GM19025 (cell line): ENCODE measurements around the gene CDHR2.

Experiments
- ATAC-seq: cut with Tn5 transposase; IDR thresholded peaks from one replicate; pipeline ENCODE4 v1.9.1; 2021; ENCODE audit warnings: mild to moderate bottlenecking, low read depth, moderate library complexity; ENCODE audit not compliant: unreplicated experiment

The CDHR2 gene

DNA sequence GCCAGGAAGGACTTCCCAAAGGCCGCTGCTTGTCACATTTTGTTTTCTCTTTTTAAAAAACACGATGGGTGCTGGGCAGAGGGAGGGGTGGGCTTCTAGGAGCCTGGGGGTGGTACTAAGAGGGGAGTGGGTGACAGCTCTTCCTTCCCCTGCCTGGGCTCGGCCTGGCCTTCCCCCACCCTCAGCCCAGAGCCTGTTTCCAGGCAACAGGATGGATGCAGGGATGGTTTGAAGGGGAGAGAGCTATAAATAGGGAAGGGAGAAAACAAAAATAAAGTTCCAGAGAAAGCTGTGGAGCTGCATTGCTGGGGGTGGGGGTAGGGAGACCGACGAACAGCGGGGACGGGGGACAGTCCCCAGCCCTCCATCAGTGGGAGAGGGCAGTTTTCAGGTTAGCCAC is 67.4 kb downstream of the CDHR2 start:
- ATAC-seq: no peak

DNA sequence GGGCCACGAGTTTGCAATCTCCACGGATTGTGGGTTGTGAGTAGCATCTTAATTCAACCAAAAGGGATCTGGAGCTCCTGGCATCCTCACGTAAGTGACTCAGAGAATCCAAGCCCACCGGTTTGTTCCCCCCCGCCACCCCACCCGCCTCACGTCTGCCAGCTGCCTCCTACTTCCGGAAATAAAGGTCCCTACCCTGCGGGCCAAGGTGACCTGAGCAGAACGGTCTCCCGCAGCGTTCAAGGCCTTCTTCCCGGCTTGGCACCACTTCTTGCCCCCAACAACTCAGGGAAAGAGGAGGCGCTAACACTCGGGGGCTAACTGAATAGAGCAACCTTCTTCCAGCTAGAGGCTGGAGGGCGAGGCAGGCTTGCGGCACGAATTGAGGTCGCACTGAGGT is 69.6 kb downstream of the CDHR2 start:
- no peak for ATAC-seq

- ATAC-seq: no peak
These were observed 70.0 kb downstream of the CDHR2 start for GRCh38 chr5:176619203-176619568.

DNA sequence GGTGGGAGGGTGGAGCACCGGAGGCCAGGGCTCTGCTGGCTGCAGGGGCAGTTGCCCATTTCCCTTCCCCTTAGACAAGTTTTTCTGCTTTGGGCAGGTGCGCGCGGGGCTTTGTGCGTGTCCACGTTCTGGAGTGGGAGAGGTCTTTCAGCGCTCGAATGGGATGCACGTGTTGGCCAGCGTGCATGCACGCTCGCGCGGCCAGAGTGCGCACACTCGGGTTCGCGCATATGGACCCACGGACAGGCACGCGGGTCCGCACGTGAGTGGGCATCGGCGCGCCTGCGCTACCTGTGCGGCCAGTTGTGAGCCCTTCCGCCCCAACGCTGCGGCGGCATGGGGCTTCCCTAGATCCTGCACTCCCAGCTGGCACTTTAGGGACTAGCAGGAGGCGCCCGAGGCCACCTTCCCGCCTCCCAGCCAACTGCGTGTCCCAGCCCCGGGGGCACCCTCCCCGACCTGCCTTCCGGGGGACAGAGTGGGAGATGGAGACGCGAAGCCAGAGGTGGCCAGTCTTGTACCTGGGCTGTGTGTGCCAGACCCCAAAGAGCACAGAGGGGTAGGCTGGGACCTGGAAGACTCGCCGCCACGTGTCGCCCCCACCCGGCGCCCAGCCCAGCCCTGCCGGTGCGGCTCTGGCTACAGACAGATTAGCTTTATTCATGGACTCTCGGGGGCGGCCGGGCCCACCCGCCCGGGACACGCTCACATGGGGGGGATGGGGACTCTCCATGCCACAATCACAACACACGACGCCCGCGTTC is 70.6 kb downstream of the CDHR2 start:
- ATAC-seq: no peak

DNA sequence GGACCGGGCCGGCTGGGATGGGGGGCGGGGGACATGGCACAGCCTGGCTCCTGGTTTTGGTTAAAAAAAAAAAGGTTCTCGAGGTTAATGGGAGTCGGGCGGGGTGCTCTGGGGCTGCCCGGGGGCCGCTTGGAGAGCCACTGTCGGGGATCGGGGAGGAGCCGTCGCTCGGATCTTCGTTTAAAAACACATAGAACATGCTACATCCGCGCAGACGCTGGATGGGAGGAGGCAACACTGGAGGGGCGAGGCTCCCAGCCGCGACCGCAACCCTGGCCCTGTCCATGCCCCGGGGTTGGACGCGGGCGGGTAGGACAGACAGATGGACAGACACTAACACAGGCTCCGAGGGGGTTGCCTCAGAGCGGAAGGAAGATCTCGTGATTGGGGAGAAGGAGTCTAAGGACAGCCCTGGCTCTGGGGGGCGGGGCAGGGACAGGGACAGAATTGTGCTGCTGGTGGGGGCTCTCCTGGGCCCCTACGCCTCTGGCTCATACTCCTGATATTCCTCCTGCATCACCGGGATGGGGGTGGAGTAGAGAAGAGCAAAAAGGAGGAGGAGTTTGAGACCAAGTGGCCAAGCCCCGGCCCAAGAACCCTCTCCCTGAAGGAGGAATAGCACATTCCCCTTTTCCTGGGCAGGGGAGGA is 71.3 kb downstream of the CDHR2 start:
- no peak for ATAC-seq

DNA sequence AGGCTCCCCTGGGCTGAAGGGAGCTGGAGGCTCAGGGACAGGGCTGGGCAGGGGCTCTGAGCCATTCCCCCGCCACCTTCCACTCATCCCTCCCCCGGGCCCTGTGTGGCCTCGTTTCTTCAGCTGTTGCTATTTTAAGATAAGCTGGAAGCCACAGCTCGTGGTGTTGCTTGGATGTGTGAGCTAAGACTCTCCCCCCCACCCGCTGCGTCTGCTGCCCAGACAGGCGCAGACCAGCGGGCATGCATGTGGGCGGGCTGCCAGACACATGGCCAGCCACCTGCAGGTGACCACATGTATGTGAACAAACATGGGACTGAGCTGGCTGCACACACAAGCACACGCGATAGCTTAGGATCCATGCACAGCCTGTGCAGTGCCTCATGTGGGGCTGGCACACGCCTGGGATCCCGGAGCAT is 72.5 kb downstream of the CDHR2 start:
- ATAC-seq: no peak

DNA sequence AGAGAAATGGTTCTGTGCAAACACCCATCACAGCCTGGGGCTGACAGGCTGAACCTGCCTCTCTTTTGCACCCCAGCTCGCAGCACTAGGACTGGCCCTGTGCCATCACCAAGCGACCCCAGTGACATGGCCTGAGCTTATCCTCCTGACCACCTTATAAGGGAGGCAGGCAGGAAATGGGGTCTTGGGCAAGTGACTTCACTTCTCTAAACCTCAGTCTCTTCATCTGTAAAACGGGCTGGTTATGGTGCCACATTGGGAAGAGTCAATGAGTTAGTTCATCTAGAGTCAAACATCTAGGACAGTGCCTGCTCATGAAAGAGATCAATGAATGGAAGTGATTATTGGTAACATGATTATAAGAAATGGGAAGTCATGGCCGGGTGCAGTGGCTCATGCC is 75.0 kb downstream of the CDHR2 start:
- no peak for ATAC-seq

DNA sequence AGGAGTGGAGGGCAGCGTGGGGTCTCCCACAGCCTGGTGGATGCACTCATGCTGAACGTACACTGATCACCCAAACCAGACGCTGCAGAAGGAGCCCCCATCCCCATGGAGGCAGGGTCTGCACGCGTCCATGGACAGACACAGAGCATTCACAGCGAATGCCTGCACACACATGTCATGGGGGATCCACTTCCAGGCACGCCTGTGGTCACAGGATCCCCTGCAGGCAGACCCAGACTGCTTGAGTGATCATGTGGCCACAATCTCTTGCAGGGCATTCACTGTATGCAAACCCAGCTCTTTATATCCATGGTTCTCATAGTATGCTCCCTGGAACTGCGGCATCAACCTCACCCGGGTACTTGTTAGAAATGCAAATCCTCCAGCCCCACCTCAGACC is 75.8 kb downstream of the CDHR2 start:
- no peak for ATAC-seq

GRCh38 chr5:176625512-176625911 is 76.4 kb downstream of the CDHR2 start:
- ATAC-seq: no peak

- no peak for ATAC-seq
These were observed 77.1 kb downstream of the CDHR2 start for GRCh38 chr5:176625966-176626875.

DNA sequence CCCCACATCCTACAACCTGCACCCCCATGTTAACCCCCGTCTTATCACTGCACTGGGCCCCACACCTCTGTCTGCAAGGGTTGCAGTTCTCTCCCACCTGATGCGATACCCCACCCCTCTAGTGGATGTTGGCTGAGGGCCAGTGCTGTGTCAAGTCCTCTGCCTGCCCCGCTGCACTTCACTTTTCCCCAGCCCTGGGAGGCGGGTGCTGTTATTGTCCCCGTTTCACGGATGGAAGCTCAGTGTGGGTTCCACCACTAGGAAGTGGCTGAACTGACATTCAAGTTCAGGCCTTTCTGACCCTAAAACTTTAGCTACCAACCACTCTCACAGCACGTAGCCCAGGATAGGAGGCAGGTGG is 77.7 kb downstream of the CDHR2 start:
- no peak for ATAC-seq

DNA sequence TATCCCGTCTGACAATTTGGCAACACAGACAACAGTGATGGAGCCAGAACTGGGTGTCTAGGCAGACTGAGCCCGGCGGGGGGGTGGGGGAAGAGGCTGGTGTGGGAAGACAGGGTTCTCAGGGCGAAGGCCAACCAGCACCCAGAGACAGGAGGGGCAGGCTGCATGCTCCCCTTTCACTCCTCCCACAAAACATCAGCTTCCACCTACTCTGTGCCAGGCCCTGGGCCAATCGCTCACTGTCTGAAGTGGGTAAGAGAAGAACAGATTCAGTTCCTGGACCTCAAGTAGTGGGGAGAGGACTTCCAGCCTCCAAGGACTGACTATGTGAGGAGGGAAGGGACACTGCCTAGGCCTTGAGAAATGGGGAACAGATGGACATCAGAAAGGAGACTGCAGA is 78.4 kb downstream of the CDHR2 start:
- ATAC-seq: no peak

DNA sequence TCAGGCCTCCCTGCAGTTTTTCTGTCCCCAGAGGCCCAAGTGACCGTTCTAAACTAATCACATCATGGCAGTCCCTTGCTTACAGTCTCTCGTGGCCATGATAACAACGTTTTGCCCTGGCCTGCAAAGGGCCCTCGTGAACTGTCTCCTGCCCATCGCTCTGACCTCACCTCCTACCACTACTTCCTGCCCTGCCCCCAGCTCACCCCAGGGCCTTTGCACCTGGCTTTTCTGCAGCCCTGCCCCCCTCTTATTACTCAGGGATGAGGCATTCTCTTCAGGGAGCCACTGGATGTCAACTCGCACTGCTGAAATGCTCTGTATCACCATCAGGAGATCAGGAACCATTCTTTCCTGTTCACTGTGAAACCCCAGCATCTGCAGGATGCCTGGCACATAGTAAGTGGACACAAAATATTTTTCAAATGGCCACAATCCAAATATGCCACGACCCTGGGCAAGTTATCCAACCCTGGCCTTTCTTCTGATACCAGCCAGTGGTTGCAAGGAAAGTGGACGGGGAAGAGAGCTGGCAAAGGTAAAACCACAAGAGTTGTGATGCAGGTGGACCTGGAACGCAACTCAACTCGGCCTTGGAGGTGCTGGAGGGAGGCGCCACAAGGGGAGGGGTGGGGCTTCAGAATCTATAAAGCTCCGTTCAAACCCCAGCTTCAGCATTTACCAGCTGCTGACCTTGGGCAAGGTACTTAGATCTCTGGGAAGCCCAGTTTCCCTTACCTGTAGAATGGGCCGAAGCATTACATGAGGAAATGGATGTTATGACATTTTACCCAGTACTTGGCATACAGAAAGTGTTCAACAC is 79.5 kb downstream of the CDHR2 start:
- no peak for ATAC-seq

- ATAC-seq: no peak
These were observed 80.2 kb downstream of the CDHR2 start for GRCh38 chr5:176629317-176629852.

- no peak for ATAC-seq
These were observed 80.9 kb downstream of the CDHR2 start, which contains the start of the genes EIF4E1B and SNCB for GRCh38 chr5:176629853-176630680. EIF4E1B (plus strand) TSS chr5:176630675; CDS start chr5:176642788, 12,113 bp downstream. SNCB (minus strand) TSS chr5:176630534; CDS start chr5:176629654, 880 bp downstream.

GRCh38 chr5:176630681-176631222 is 81.6 kb downstream of the CDHR2 start:
- ATAC-seq: no peak

- ATAC-seq: no peak
These were observed 82.5 kb downstream of the CDHR2 start for GRCh38 chr5:176631383-176632200.

DNA sequence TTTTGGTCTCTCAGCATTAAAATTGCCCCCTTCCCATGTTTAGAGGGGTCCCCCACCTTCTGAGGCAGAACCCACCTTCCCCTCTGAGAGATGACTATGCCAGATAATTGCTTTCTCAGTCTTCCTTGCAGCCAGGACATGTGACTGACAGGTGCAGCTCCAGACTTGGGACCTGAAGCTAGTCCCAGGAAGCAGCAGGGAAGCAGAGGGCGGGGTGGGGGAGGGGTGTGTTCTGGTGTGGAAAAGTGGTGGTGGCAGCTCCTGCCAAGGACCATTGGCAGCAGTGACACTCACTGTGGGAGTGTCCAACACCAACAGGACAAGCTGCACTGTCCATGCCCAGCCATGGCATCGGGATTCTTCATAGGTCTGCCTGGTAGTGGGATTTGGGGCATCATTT is 83.6 kb downstream of the CDHR2 start:
- no peak for ATAC-seq
